ENCODE measurements around the gene AARS1.
"Not testable (repeated sequence)": the region's sequence is repeated elsewhere in the genome, so short reads cannot be mapped to it uniquely, and the experiment has no call there.

AARS1 gene

GRCh38 chr16:70223216-70223615 is 66.1 kb downstream of the AARS1 start:
- DNase-seq: not testable (repeated sequence)

- DNase-seq: not testable (repeated sequence)
Measured at GRCh38 chr16:70222574-70222973, 66.7 kb downstream of the AARS1 start.

- not testable (repeated sequence) for DNase-seq
Measured at GRCh38 chr16:70218586-70218985, 70.7 kb downstream of the AARS1 start.

GRCh38 chr16:70206382-70206781 is 82.9 kb downstream of the AARS1 start:
- not testable (repeated sequence) for DNase-seq

- not testable (repeated sequence) for DNase-seq
Measured at GRCh38 chr16:70204668-70205405, 84.5 kb downstream of the AARS1 start.

- DNase-seq: not testable (repeated sequence)
Measured at GRCh38 chr16:70204010-70204409, 85.3 kb downstream of the AARS1 start.

- DNase-seq: not testable (repeated sequence)
Measured at GRCh38 chr16:70203508-70203907, 85.8 kb downstream of the AARS1 start.

Data from effector CD4-positive, alpha-beta T cell (primary cell).